ENCODE data around the gene MARCHF2.

DNA sequence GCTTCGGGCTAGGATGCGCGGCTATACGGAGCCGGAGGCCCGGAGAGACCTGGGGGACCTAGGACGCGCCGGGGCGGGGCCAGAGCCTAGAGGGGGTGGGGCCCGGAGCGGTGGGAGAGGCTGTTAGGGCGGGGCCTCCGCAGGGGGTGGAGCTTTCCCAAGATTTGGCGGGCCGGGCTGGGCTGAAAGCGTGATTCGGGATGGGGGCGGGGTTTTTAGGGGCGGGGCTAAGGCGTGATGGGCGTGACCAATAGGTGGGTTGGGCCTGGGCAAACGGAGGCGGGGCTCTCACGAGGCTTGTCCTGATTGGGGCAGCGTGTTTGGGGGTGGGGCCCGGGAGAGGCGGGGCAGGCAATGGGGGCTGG, 22.5 kb upstream of the MARCHF2 start:
- TF ChIP-seq, protein P1, sequence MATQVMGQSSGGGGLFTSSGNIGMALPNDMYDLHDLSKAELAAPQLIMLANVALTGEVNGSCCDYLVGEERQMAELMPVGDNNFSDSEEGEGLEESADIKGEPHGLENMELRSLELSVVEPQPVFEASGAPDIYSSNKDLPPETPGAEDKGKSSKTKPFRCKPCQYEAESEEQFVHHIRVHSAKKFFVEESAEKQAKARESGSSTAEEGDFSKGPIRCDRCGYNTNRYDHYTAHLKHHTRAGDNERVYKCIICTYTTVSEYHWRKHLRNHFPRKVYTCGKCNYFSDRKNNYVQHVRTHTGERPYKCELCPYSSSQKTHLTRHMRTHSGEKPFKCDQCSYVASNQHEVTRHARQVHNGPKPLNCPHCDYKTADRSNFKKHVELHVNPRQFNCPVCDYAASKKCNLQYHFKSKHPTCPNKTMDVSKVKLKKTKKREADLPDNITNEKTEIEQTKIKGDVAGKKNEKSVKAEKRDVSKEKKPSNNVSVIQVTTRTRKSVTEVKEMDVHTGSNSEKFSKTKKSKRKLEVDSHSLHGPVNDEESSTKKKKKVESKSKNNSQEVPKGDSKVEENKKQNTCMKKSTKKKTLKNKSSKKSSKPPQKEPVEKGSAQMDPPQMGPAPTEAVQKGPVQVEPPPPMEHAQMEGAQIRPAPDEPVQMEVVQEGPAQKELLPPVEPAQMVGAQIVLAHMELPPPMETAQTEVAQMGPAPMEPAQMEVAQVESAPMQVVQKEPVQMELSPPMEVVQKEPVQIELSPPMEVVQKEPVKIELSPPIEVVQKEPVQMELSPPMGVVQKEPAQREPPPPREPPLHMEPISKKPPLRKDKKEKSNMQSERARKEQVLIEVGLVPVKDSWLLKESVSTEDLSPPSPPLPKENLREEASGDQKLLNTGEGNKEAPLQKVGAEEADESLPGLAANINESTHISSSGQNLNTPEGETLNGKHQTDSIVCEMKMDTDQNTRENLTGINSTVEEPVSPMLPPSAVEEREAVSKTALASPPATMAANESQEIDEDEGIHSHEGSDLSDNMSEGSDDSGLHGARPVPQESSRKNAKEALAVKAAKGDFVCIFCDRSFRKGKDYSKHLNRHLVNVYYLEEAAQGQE (IDR thresholded peaks at IDR 0.05; ENCODE audit: low read depth): no peak
- TF ChIP-seq MAX (IDR thresholded peaks at IDR 0.05): no peak
- TF ChIP-seq TCF12 (IDR thresholded peaks at IDR 0.05; ENCODE audit: low read depth): no peak
- TF ChIP-seq TAF1 (IDR thresholded peaks at IDR 0.05; ENCODE audit: low read depth): no peak
- TF ChIP-seq EP300 (IDR thresholded peaks at IDR 0.05; ENCODE audit: borderline replicate concordance): no peak
- TF ChIP-seq TEAD4 (IDR thresholded peaks at IDR 0.05): no peak
- no peak for TF ChIP-seq RAD21 (IDR thresholded peaks at IDR 0.05; ENCODE audit: low read depth)
- TF ChIP-seq FOXM1 (IDR thresholded peaks at IDR 0.05; ENCODE audit: borderline replicate concordance, low read depth): no peak

Data from Ishikawa (cell line).